ENCODE measurements around the gene CTCF. TPM values are rescaled to one million over a fixed set of nuclear protein-coding genes. Genes with fewer than 3 reads are reported as not detected.

Gene CTCF
- total RNA-seq, 2 donors from 2014 or later: 61.3 to 74.6 TPM

GRCh38 chr16:67667817-67668494 is 105.6 kb downstream of the CTCF start:
- WGBS, 2 experiments (ENCODE audit: insufficient coverage in 1 of 2, insufficient read length in 1 of 2): 44 to 60% methylated on average over 9 to 18 of the region's 18 CpGs
- H3K4me3 Mint-ChIP-seq: peak overlapping the region; percentile 71

GRCh38 chr16:67668495-67669157 is 106.3 kb downstream of the CTCF start:
- no peak overlapping the region for H3K4me3 ChIP-seq (ENCODE audit: low read length)
- Mint-ChIP-seq H3K27me3 (ENCODE audit: insufficient read depth) (peaks cover 2% of the 10 kb centered on the region), H3K9me3 (no peaks in the 10 kb centered on the region), H3K27ac (no peak overlapping the region), H3K4me3 (no peak overlapping the region), H3K36me3 (ENCODE audit: low read depth) (peaks cover 10% of the 10 kb centered on the region), H3K4me1 (peaks cover 2% of the 10 kb centered on the region)
- WGBS, 2 experiments (ENCODE audit: insufficient coverage in 1 of 2, insufficient read length in 1 of 2): 92 to 95% methylated on average over 4 to 6 of the region's 6 CpGs
- no peaks in the 10 kb centered on the region for H3K9me3 ChIP-seq (ENCODE audit: control insufficient read depth, low read length)
- no peak overlapping the region for H3K27ac ChIP-seq (ENCODE audit: low read depth, low read length)
- no peak overlapping the region for H3K9ac ChIP-seq (ENCODE audit: extremely low read depth, low read length, poor library complexity, severe bottlenecking)
- no peaks in the 10 kb centered on the region for H3K4me1 ChIP-seq (ENCODE audit: control insufficient read depth, insufficient read depth, low read length)
- H3K27me3 ChIP-seq (ENCODE audit: control insufficient read depth, insufficient read depth, low read length, poor library complexity, severe bottlenecking): no peaks in the 10 kb centered on the region
- TF ChIP-seq, protein P1, sequence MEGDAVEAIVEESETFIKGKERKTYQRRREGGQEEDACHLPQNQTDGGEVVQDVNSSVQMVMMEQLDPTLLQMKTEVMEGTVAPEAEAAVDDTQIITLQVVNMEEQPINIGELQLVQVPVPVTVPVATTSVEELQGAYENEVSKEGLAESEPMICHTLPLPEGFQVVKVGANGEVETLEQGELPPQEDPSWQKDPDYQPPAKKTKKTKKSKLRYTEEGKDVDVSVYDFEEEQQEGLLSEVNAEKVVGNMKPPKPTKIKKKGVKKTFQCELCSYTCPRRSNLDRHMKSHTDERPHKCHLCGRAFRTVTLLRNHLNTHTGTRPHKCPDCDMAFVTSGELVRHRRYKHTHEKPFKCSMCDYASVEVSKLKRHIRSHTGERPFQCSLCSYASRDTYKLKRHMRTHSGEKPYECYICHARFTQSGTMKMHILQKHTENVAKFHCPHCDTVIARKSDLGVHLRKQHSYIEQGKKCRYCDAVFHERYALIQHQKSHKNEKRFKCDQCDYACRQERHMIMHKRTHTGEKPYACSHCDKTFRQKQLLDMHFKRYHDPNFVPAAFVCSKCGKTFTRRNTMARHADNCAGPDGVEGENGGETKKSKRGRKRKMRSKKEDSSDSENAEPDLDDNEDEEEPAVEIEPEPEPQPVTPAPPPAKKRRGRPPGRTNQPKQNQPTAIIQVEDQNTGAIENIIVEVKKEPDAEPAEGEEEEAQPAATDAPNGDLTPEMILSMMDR (conservative IDR thresholded peaks at IDR 0.05): no peak
- H3K36me3 ChIP-seq (ENCODE audit: control insufficient read depth, insufficient read depth, low read length): no peaks in the 10 kb centered on the region
- DNase-seq: no peak

More at GRCh38 chr16:67667817-67668494, 105.6 kb downstream of the CTCF start:
- Histone ChIP-seq H3K4me1 (ENCODE audit: control insufficient read depth, insufficient read depth, low read length) (no peaks in the 10 kb centered on the region), H3K9ac (ENCODE audit: extremely low read depth, low read length, poor library complexity, severe bottlenecking) (no peak overlapping the region), H3K27ac (ENCODE audit: low read depth, low read length) (peak overlapping the region; percentile 30), H3K27me3 (ENCODE audit: control insufficient read depth, insufficient read depth, low read length, poor library complexity, severe bottlenecking) (no peaks in the 10 kb centered on the region), H3K36me3 (ENCODE audit: control insufficient read depth, insufficient read depth, low read length) (peaks cover 3% of the 10 kb centered on the region), H3K9me3 (ENCODE audit: control insufficient read depth, low read length) (no peaks in the 10 kb centered on the region), H3K4me3 (ENCODE audit: low read length) (no peak overlapping the region)
- no peaks in the 10 kb centered on the region for H3K9me3 Mint-ChIP-seq
- peaks cover 2% of the 10 kb centered on the region for H3K27me3 Mint-ChIP-seq (ENCODE audit: insufficient read depth)
- H3K4me1 Mint-ChIP-seq: peaks cover 2% of the 10 kb centered on the region
- peak; percentile 93 for DNase-seq
- no peak overlapping the region for H3K27ac Mint-ChIP-seq
- H3K36me3 Mint-ChIP-seq (ENCODE audit: low read depth): peaks cover 12% of the 10 kb centered on the region
- TF ChIP-seq, protein P1 (conservative IDR thresholded peaks at IDR 0.05): peak; percentile 90

- no peak overlapping the region for H3K4me3 Mint-ChIP-seq
- TF ChIP-seq, protein P1 (conservative IDR thresholded peaks at IDR 0.05): no peak
- H3K9me3 Mint-ChIP-seq: no peaks in the 10 kb centered on the region
- no peak for DNase-seq
- H3K4me1 Mint-ChIP-seq: peaks cover 2% of the 10 kb centered on the region
- Histone ChIP-seq H3K9ac (ENCODE audit: extremely low read depth, low read length, poor library complexity, severe bottlenecking) (no peak overlapping the region), H3K27me3 (ENCODE audit: control insufficient read depth, insufficient read depth, low read length, poor library complexity, severe bottlenecking) (no peaks in the 10 kb centered on the region), H3K27ac (ENCODE audit: low read depth, low read length) (no peak overlapping the region), H3K4me1 (ENCODE audit: control insufficient read depth, insufficient read depth, low read length) (no peaks in the 10 kb centered on the region), H3K9me3 (ENCODE audit: control insufficient read depth, low read length) (no peaks in the 10 kb centered on the region), H3K36me3 (ENCODE audit: control insufficient read depth, insufficient read depth, low read length) (no peaks in the 10 kb centered on the region), H3K4me3 (ENCODE audit: low read length) (no peak overlapping the region)
- peaks cover 4% of the 10 kb centered on the region for H3K36me3 Mint-ChIP-seq (ENCODE audit: low read depth)
- H3K27me3 Mint-ChIP-seq (ENCODE audit: insufficient read depth): peaks cover 2% of the 10 kb centered on the region
- WGBS, 2 experiments (ENCODE audit: insufficient coverage in 1 of 2, insufficient read length in 1 of 2): 92 to 94% methylated on average over 6 to 10 of the region's 10 CpGs
- no peak overlapping the region for H3K27ac Mint-ChIP-seq
Observed at GRCh38 chr16:67669499-67670101, 107.3 kb downstream of the CTCF start.

All from endodermal cell (in vitro differentiated cells).